ENCODE data around the gene LHX8.

GRCh38 chr1:75172556-75172955 is 38.4 kb downstream of the LHX8 start:
- TF ChIP-seq EZH2phosphoT487 (IDR thresholded peaks at IDR 0.05; ENCODE audit: borderline replicate concordance) (no peak), CTCF (conservative IDR thresholded peaks at IDR 0.05; ENCODE audit: low read length) (no peak)

Measured in Loucy (cell line).